Endothelial cell of umbilical vein (primary cell): ENCODE results near the gene NDUFA12. TPM values are rescaled to one million over a fixed set of nuclear protein-coding genes. Genes with fewer than 3 reads are reported as not detected.

Source experiments
- BruUV-seq: library from RNA; stranded (reverse); fragments of 400-500 nt; replicated peaks from 2 replicates; lab custom pipeline; 2021; lab: Mats Ljungman, UMichigan
- CTCF ChIA-PET: fragments of 300-600, 350-600 bp; sonication (Branson Sonifier 250); formaldehyde crosslinking; loops from one replicate; lab custom pipeline; 2021; ENCODE audit warnings: antibody characterized with exemption, inconsistent platforms; lab: Charles Lee
- POLR2A ChIA-PET: fragments of 300-600, 350-600 bp; sonication (Branson Sonifier 250); formaldehyde crosslinking; loops from one replicate; lab custom pipeline; 2021; ENCODE audit warnings: antibody characterized with exemption, inconsistent platforms; lab: Charles Lee
- DNase-seq: peaks from one replicate; pipeline ENCODE4 v3.0.0-alpha.2; 2011; ENCODE audit warnings: low read depth, low spot score
- FAIRE-seq: peaks from 2 replicates; lab custom pipeline; 2011; peaks lifted over from hg19 to GRCh38; lab: Jason Lieb, UNC
- H2AFZ ChIP-seq: 2 replicates; pipeline ENCODE4 v1.6.0; 2012; ENCODE audit warnings: low read depth, low read length, control low read depth, inconsistent platforms
- H3K27ac ChIP-seq: 2 replicates; pipeline ENCODE4 v1.5.1; 2011; ENCODE audit warnings: low read depth, mild to moderate bottlenecking, control low read depth, low read length, moderate library complexity; ENCODE audit not compliant: insufficient read depth
- H3K27me3 ChIP-seq, 2 experiments: 2 replicates each; pipeline versions ENCODE4 v1.6.0 to v1.6.1; 2011; ENCODE audit warnings: low read length in 2 of 2, mixed read lengths in 1 of 2; ENCODE audit not compliant: control insufficient read depth in 2 of 2, insufficient read depth in 2 of 2
- H3K36me3 ChIP-seq, 2 experiments: 2 replicates in 1 of 2; 3 replicates in 1 of 2; pipeline ENCODE4 v1.5.1; 2011; ENCODE audit warnings: low read length in 2 of 2, mild to moderate bottlenecking in 1 of 2, moderate library complexity in 1 of 2; ENCODE audit not compliant: control insufficient read depth in 2 of 2, insufficient read depth in 2 of 2; ENCODE audit errors: extremely low read depth in 1 of 2
- H3K4me1 ChIP-seq: 3 replicates; pipeline ENCODE4 v1.5.1; 2011; ENCODE audit warnings: mild to moderate bottlenecking, low read length; ENCODE audit not compliant: control insufficient read depth, insufficient read depth; ENCODE audit errors: extremely low read depth
- H3K4me2 ChIP-seq: 2 replicates; pipeline ENCODE4 v1.6.1; 2011; ENCODE audit warnings: low read length, control low read depth, mixed read lengths; ENCODE audit not compliant: insufficient read depth
- H3K4me3 ChIP-seq, 3 experiments: fragments of 200-600 bp in 1 of 3; sonication (generic), shearing (Covaris generic) in 1 of 3; replicated peaks in 1 of 3; 2 replicates each; pipeline ENCODE4 v1.5.1; 2011 to 2016; ENCODE audit warnings: control low read depth in 3 of 3, low read length in 3 of 3, mild to moderate bottlenecking in 2 of 3, inconsistent platforms in 1 of 3, low read depth in 1 of 3, moderate library complexity in 1 of 3; ENCODE audit not compliant: insufficient read depth in 1 of 3
- H3K79me2 ChIP-seq: 2 replicates; pipeline ENCODE4 v1.6.0; 2012; ENCODE audit warnings: low read length, inconsistent platforms; ENCODE audit not compliant: control insufficient read depth, insufficient read depth
- H3K9ac ChIP-seq: replicated peaks from 2 replicates; pipeline ENCODE3; 2011; ENCODE audit warnings: low read length, control low read depth; ENCODE audit not compliant: insufficient read depth; ENCODE audit errors: extremely low read depth
- H3K9me1 ChIP-seq: replicated peaks from 3 replicates; pipeline ENCODE4 v1.6.0; 2011; ENCODE audit warnings: mild to moderate bottlenecking, low read length; ENCODE audit not compliant: control insufficient read depth, insufficient read depth; ENCODE audit errors: extremely low read depth
- H3K9me3 ChIP-seq: replicated peaks from 2 replicates; pipeline ENCODE4 v1.5.1; 2012; ENCODE audit warnings: low read length, inconsistent platforms; ENCODE audit not compliant: control insufficient read depth, insufficient read depth
- H4K20me1 ChIP-seq: replicated peaks from 2 replicates; pipeline ENCODE3; 2011; ENCODE audit warnings: mild to moderate bottlenecking, low read length; ENCODE audit not compliant: control insufficient read depth, insufficient read depth; ENCODE audit errors: extremely low read depth
- CTCF ChIP-seq, 2 donors: IDR thresholded peaks; 1 replicate in 1 of 2; 2 replicates in 1 of 2; pipeline ENCODE4 v1.5.1; 2011; ENCODE audit warnings: low read length in 2 of 2, mild to moderate bottlenecking in 2 of 2, moderate library complexity in 2 of 2, control low read depth in 1 of 2, inconsistent platforms in 1 of 2, low read depth in 1 of 2; ENCODE audit not compliant: insufficient read depth in 1 of 2; ENCODE audit errors: extremely low read depth in 1 of 2
- EZH2 ChIP-seq: IDR thresholded peaks from 2 replicates; pipeline ENCODE4 v1.6.1; 2012; ENCODE audit warnings: borderline replicate concordance, low read depth, mild to moderate bottlenecking, moderate library complexity, low read length, inconsistent platforms; ENCODE audit not compliant: severe bottlenecking
- FOS ChIP-seq: IDR thresholded peaks from 2 replicates; pipeline ENCODE4 v1.6.1; 2011; ENCODE audit warnings: mild to moderate bottlenecking, low read length, moderate library complexity, borderline replicate concordance; ENCODE audit not compliant: insufficient read depth
- GATA2 ChIP-seq: IDR thresholded peaks from 2 replicates; pipeline ENCODE4 v1.7.0; 2011; ENCODE audit warnings: low read depth, mild to moderate bottlenecking, moderate library complexity, mixed read lengths, low read length; ENCODE audit not compliant: insufficient read length, insufficient read depth
- JUN ChIP-seq: IDR thresholded peaks from 2 replicates; pipeline ENCODE4 v1.6.1; 2011; ENCODE audit warnings: borderline replicate concordance, low read depth; ENCODE audit not compliant: insufficient read length, insufficient read depth
- MAX ChIP-seq: IDR thresholded peaks from 2 replicates; pipeline ENCODE4 v1.6.1; 2011; ENCODE audit not compliant: insufficient read depth, insufficient read length
- MYC ChIP-seq: IDR thresholded peaks from one replicate; pipeline ENCODE4 v1.6.1; 2011; ENCODE audit warnings: mild to moderate bottlenecking, low read depth, low read length
- POLR2A ChIP-seq: IDR thresholded peaks from 2 replicates; pipeline ENCODE4 v1.6.1; 2012; ENCODE audit warnings: low read depth, mild to moderate bottlenecking, control low read depth, low read length
- POLR2AphosphoS5 ChIP-seq: IDR thresholded peaks from 2 replicates; pipeline ENCODE4 v1.6.1; 2012; ENCODE audit warnings: low read depth, mild to moderate bottlenecking, control low read depth, low read length, moderate library complexity; ENCODE audit not compliant: insufficient read depth
- dilution Hi-C: fragments of 300-500 bp; cut with MboI; formaldehyde crosslinking; loops from one replicate; pipeline ENCODE4 v1.15.0; 2019; ENCODE audit warnings: low sequenced_read_pairs; ENCODE audit not compliant: extremely low pct_ligation_motif_present
- intact Hi-C: fragments of 100-400 bp; cut with micrococcal nuclease; formaldehyde crosslinking; loops from one replicate; pipeline ENCODE4 v1.10.0; 2022
- polyA plus RNA-seq, 4 experiments: library from polyadenylated mRNA; depleted of rRNA in 3 of 4; stranded (reverse) in 3 of 4; unstranded in 1 of 4; fragments of >200 nt; gene quantifications; 2 replicates each; pipeline versions ENCODE4 v1.2.1 to v1.2.3, GENCODE V29; 2011 to 2012; ENCODE audit warnings: missing spikeins in 1 of 4
- total RNA-seq: library from RNA; stranded (reverse); gene quantifications from 2 replicates; pipeline ENCODE4 v1.2.3, GENCODE V29; 2021

NDUFA12 gene
- total and polyA plus RNA-seq, 2 donors (not counting 3 experiments of a cell fraction or from before 2014, with no cell fraction given) = 126 to 184 TPM

DNA sequence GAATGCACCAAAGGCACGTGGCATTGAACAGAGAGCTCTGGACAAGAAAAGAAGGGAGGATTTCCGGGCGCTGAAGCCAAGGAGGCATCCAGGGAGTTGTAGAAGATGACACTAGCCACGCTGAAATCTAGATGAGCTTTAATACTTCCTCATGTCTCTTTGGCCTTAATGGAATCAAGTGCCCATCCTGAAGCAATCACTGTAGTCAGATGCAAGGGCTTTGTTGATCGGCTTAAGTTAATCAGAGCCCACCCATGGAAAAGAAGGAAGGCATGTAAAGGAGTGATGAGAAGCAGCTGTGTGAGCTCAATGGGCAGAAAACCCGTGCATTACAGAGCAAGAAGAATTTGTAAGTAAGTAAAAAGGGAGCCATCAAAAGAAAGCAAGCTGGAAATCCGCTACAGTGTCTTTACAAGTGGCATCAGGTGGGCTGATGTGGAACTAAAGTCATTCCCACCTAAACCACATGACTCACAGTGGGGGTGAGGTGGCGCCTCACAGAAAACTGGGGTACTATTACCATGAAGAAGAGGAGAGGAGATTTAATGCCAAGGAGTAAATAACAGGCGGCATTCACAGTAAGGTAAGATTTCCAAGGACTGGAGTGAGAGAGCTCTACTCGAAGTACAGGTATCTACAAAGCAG is 48.4 kb downstream of the NDUFA12 start:
- H3K79me2 ChIP-seq = no peaks in the 10 kb centered on the region
- POLR2A ChIA-PET = no interaction called here
- no peaks in the 10 kb centered on the region for H4K20me1 ChIP-seq
- H3K9ac ChIP-seq = no peak overlapping the region
- H3K4me3 ChIP-seq = no peak overlapping the region
- FAIRE-seq (no peak), DNase-seq (no peak)
- H3K4me2 ChIP-seq = no peak overlapping the region
- no TSS peak for BruUV-seq
- TF ChIP-seq CTCF (IDR thresholded peaks at IDR 0.05; ENCODE audit: extremely low read depth in 1 of 2, insufficient read depth in 1 of 2, low read depth in 1 of 2, low read length in 2 of 2) = no peak
- no peaks in the 10 kb centered on the region for H3K27me3 ChIP-seq
- dilution Hi-C loops = no loop called here
- no peaks in the 10 kb centered on the region for H3K36me3 ChIP-seq
- peaks cover 10% of the 10 kb centered on the region for H3K4me1 ChIP-seq
- no peaks in the 10 kb centered on the region for H3K9me3 ChIP-seq
- intact Hi-C loops = no loop called here
- H3K27ac ChIP-seq = no peak overlapping the region
- CTCF ChIA-PET = interaction anchor here (1.4 kb wide), 1 partner anchor 8 kb away, joined by 6 read pairs; no protein-coding TSS in a partner anchor
- no peaks in the 10 kb centered on the region for H3K9me1 ChIP-seq
- no peak overlapping the region for H2AFZ ChIP-seq

DNA sequence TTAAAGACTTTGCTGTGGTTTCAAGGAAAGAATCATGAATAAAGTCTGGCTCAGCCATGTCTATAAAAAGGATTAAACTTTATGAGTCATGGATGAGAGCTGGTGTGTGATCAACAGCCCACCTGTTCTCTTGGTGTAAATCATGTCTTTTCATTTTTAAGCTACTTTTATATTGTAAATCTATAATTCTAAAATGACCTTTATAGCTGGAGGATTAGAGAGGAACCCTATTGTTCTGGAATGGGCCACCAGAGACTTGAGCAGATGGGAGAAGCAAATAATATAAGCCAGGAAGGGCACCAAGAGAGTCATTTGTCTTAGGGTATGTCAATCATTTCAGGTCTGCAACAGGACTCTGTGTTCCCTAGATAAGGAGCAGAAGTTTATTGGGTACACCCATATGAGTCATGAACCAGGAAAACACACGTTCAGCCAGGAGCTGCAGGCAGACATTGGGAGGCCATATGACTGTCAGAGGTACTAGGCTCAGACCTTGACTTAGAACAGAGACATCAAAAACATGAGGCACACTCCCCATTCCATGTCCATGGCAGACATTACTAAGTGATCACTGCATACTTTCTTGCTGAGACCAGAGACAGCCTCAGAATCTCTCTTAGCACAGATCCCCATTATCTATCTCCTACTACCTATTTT is 49.3 kb downstream of the NDUFA12 start:
- intact Hi-C loops = no loop called here
- peaks cover 10% of the 10 kb centered on the region for H3K4me1 ChIP-seq
- ChIA-PET POLR2A (no interaction called here), CTCF (interaction anchor here (1.3 to 1.4 kb wide), 2 partner anchors 9 to 12 kb away, joined by 4 to 6 read pairs; no protein-coding TSS in a partner anchor)
- no peak overlapping the region for H3K4me2 ChIP-seq
- peak; percentile 30 for DNase-seq
- H3K9me1 ChIP-seq = no peaks in the 10 kb centered on the region
- no peaks in the 10 kb centered on the region for H3K36me3 ChIP-seq
- no peak overlapping the region for H3K9ac ChIP-seq
- no peak overlapping the region for H3K27ac ChIP-seq
- dilution Hi-C loops = no loop called here
- no peak overlapping the region for H3K4me3 ChIP-seq
- FAIRE-seq = peak; percentile 77
- H3K79me2 ChIP-seq = no peaks in the 10 kb centered on the region
- no peaks in the 10 kb centered on the region for H3K27me3 ChIP-seq
- no peaks in the 10 kb centered on the region for H3K9me3 ChIP-seq
- no peak for TF ChIP-seq EZH2
- no peak for TF ChIP-seq MYC
- TF ChIP-seq CTCF (IDR thresholded peaks at IDR 0.05; ENCODE audit: extremely low read depth in 1 of 2, insufficient read depth in 1 of 2, low read depth in 1 of 2, low read length in 2 of 2) = no peak
- no peak for TF ChIP-seq MAX
- no peak for TF ChIP-seq POLR2AphosphoS5
- TF ChIP-seq POLR2A = no peak
- no peak for TF ChIP-seq JUN
- TF ChIP-seq GATA2 = no peak
- no peak for TF ChIP-seq FOS
- H4K20me1 ChIP-seq = no peaks in the 10 kb centered on the region
- BruUV-seq = no TSS peak
- H2AFZ ChIP-seq = no peak overlapping the region
